Renal pelvis (tissue), 4 donors: Measurements from ENCODE around the gene TNRC6C. TPM values are rescaled to one million over a fixed set of nuclear protein-coding genes. Genes with fewer than 3 reads are reported as not detected.
A peak's percentile ranks its signal among the peaks of the same experiment; 100 is the strongest.
"Not testable (repeated sequence)": the region's sequence is repeated elsewhere in the genome, so short reads cannot be mapped to it uniquely, and the experiment has no call there.

Experiments used
- DNase-seq: peaks from one replicate; pipeline ENCODE4 v3.0.0-alpha.2; 2013
- polyA plus RNA-seq, 3 donors: library from polyadenylated mRNA; unstranded; fragments of 120-200 nt; gene quantifications; one replicate each; pipeline ENCODE4 v1.2.1, GENCODE V29; 2013; ENCODE audit not compliant: insufficient read length in 3 of 3

Gene TNRC6C
- polyA plus RNA-seq, 3 donors: 12.1 to 18.0 (median 16.1) TPM

GRCh38 chr17:78133971-78134898, 175.7 kb downstream of the TNRC6C start:
- DNase-seq: no peak

GRCh38 chr17:78134899-78135385, 176.4 kb downstream of the TNRC6C start:
- DNase-seq: no peak

GRCh38 chr17:78135858-78136500, 177.5 kb downstream of the TNRC6C start:
- DNase-seq: no peak

GRCh38 chr17:78137392-78138203, 179.1 kb downstream of the TNRC6C start:
- DNase-seq: no peak

GRCh38 chr17:78138204-78139060, 179.9 kb downstream of the TNRC6C start:
- DNase-seq: no peak

GRCh38 chr17:78139861-78140168, 181.3 kb downstream of the TNRC6C start:
- not testable (repeated sequence) for DNase-seq

GRCh38 chr17:78140169-78141051, 181.9 kb downstream of the TNRC6C start:
- DNase-seq: peak; percentile 72

GRCh38 chr17:78141437-78142118, 183.1 kb downstream of the TNRC6C start:
- DNase-seq: no peak

GRCh38 chr17:78142119-78142861, 183.8 kb downstream of the TNRC6C start:
- DNase-seq: no peak

- DNase-seq: no peak
Observed at GRCh38 chr17:78143214-78144146, 185.0 kb downstream of the TNRC6C start.

GRCh38 chr17:78144147-78144719, 185.7 kb downstream of the TNRC6C start:
- DNase-seq: peak; percentile 77

GRCh38 chr17:78144736-78145641, 186.5 kb downstream of the TNRC6C start:
- no peak for DNase-seq

- DNase-seq: no peak
Observed at GRCh38 chr17:78146471-78146869, 188.0 kb downstream of the TNRC6C start.

GRCh38 chr17:78146881-78147280, 188.4 kb downstream of the TNRC6C start:
- no peak for DNase-seq

GRCh38 chr17:78147315-78147998, 189.0 kb downstream of the TNRC6C start:
- no peak for DNase-seq
